H9 (cell line): Measurements from ENCODE around the gene UVSSA. TPM values are rescaled to one million over a fixed set of nuclear protein-coding genes. Genes with fewer than 3 reads are reported as not detected.

Source experiments
- DNase-seq: peaks from one replicate; pipeline ENCODE4 v3.0.0-alpha.2; 2017
- H2AFZ ChIP-seq: one replicate; pipeline ENCODE4 v1.6.1; 2013; ENCODE audit warnings: mild to moderate bottlenecking, low read length, control low read depth, moderate library complexity
- H2AK5ac ChIP-seq: 2 replicates; pipeline ENCODE4 v1.6.1; 2013; ENCODE audit warnings: low read length, control low read depth, mixed read lengths; ENCODE audit not compliant: insufficient read length
- H2BK120ac ChIP-seq: one replicate; pipeline ENCODE4 v1.6.1; 2013; ENCODE audit warnings: low read depth, mild to moderate bottlenecking, low read length, control low read depth, inconsistent platforms; ENCODE audit not compliant: poor library complexity, severe bottlenecking
- H2BK12ac ChIP-seq: 2 replicates; pipeline ENCODE4 v1.6.1; 2013; ENCODE audit warnings: low read length, control low read depth, mixed read lengths, low read depth; ENCODE audit not compliant: insufficient read length
- H2BK15ac ChIP-seq: 2 replicates; pipeline ENCODE4 v1.6.1; 2013; ENCODE audit warnings: low read depth, low read length, control low read depth
- H2BK20ac ChIP-seq: one replicate; pipeline ENCODE4 v1.6.1; 2013; ENCODE audit warnings: low read depth, mild to moderate bottlenecking, low read length, control low read depth, inconsistent platforms; ENCODE audit not compliant: poor library complexity, severe bottlenecking
- H2BK5ac ChIP-seq: 2 replicates; pipeline ENCODE4 v1.6.1; 2013; ENCODE audit warnings: low read length, control low read depth, mixed read lengths; ENCODE audit not compliant: insufficient read length
- H3K14ac ChIP-seq: 2 replicates; pipeline ENCODE4 v1.6.1; 2013; ENCODE audit warnings: low read length, control low read depth; ENCODE audit not compliant: insufficient read depth
- H3K18ac ChIP-seq: 2 replicates; pipeline ENCODE4 v1.6.1; 2013; ENCODE audit warnings: low read depth, mild to moderate bottlenecking, mixed read lengths, low read length, control low read depth; ENCODE audit not compliant: insufficient read length
- H3K23ac ChIP-seq: 2 replicates; pipeline ENCODE4 v1.6.1; 2013; ENCODE audit warnings: low read length, control low read depth, mixed read lengths, low read depth; ENCODE audit not compliant: insufficient read length
- H3K23me2 ChIP-seq: 2 replicates; pipeline ENCODE4 v1.6.1; 2013; ENCODE audit warnings: low read depth, mild to moderate bottlenecking, mixed read lengths, low read length, control low read depth; ENCODE audit not compliant: insufficient read length, poor library complexity, severe bottlenecking
- H3K27ac ChIP-seq: 2 replicates; pipeline ENCODE4 v1.5.1; 2013; ENCODE audit warnings: low read length, control low read depth, mixed read lengths, low read depth; ENCODE audit not compliant: insufficient read length
- H3K27me3 ChIP-seq: 2 replicates; pipeline ENCODE4 v1.6.1; 2013; ENCODE audit warnings: low read length, control low read depth, inconsistent platforms; ENCODE audit not compliant: insufficient read depth
- H3K4ac ChIP-seq: 2 replicates; pipeline ENCODE4 v1.6.1; 2013; ENCODE audit warnings: low read depth, mild to moderate bottlenecking, control low read depth, inconsistent platforms, low read length, moderate library complexity
- H3K4me1 ChIP-seq: 2 replicates; pipeline ENCODE4 v1.6.1; 2013; ENCODE audit warnings: low read length, control low read depth, inconsistent platforms; ENCODE audit not compliant: insufficient read depth
- H3K4me2 ChIP-seq: 2 replicates; pipeline ENCODE4 v1.6.1; 2013; ENCODE audit warnings: low read length, control low read depth, mixed read lengths; ENCODE audit not compliant: insufficient read length, insufficient read depth
- H3K56ac ChIP-seq: 2 replicates; pipeline ENCODE4 v1.6.1; 2013; ENCODE audit warnings: low read depth, mild to moderate bottlenecking, mixed read lengths, low read length, control low read depth; ENCODE audit not compliant: insufficient read length
- H3K79me1 ChIP-seq: 2 replicates; pipeline ENCODE4 v1.6.1; 2013; ENCODE audit warnings: low read depth, mild to moderate bottlenecking, moderate library complexity, low read length, control low read depth, inconsistent platforms; ENCODE audit not compliant: insufficient read depth, poor library complexity, severe bottlenecking
- H3K79me2 ChIP-seq: 2 replicates; pipeline ENCODE4 v1.6.1; 2013; ENCODE audit warnings: low read length, control low read depth, inconsistent platforms; ENCODE audit not compliant: insufficient read depth
- H3K9ac ChIP-seq: 2 replicates; pipeline ENCODE4 v1.6.1; 2013; ENCODE audit warnings: low read length, control low read depth, mixed read lengths; ENCODE audit not compliant: insufficient read length; ENCODE audit errors: extremely low read depth
- H3K9me3 ChIP-seq: one replicate; pipeline ENCODE4 v1.6.1; 2013; ENCODE audit warnings: low read depth, low read length, inconsistent platforms; ENCODE audit not compliant: control insufficient read depth
- H3T11ph ChIP-seq: one replicate; pipeline ENCODE4 v1.6.1; 2013; ENCODE audit warnings: mild to moderate bottlenecking, low read length, control low read depth, inconsistent platforms
- H4K20me1 ChIP-seq: one replicate; pipeline ENCODE4 v1.6.1; 2013; ENCODE audit not compliant: control insufficient read depth, insufficient read length, insufficient read depth
- H4K5ac ChIP-seq: 2 replicates; pipeline ENCODE4 v1.6.1; 2013; ENCODE audit warnings: low read depth, mild to moderate bottlenecking, mixed read lengths, low read length, control low read depth; ENCODE audit not compliant: insufficient read length
- H4K8ac ChIP-seq: replicated peaks from 2 replicates; pipeline ENCODE4 v1.6.1; 2013; ENCODE audit warnings: low read length, control low read depth, mixed read lengths, low read depth; ENCODE audit not compliant: insufficient read length
- H4K91ac ChIP-seq: 2 replicates; pipeline ENCODE4 v1.6.1; 2013; ENCODE audit warnings: low read depth, mild to moderate bottlenecking, moderate library complexity, mixed read lengths, low read length, control low read depth; ENCODE audit not compliant: insufficient read length
- H3K27ac Mint-ChIP-seq, 3 experiments: 2 replicates in 2 of 3; 3 replicates in 1 of 3; pipeline ENCODE4 v1.8.0; 2020 to 2021; ENCODE audit warnings: mixed read lengths in 3 of 3, mild to moderate bottlenecking in 1 of 3, moderate library complexity in 1 of 3
- H3K27me3 Mint-ChIP-seq: 2 replicates; pipeline ENCODE4 v1.8.0; 2021; ENCODE audit warnings: low read depth, mild to moderate bottlenecking, moderate library complexity, mixed read lengths
- H3K36me3 Mint-ChIP-seq, 3 experiments: 2 replicates in 2 of 3; 3 replicates in 1 of 3; pipeline ENCODE4 v1.8.0; 2020 to 2021; ENCODE audit warnings: low read depth in 3 of 3, mixed read lengths in 3 of 3; ENCODE audit not compliant: insufficient read depth in 1 of 3
- H3K4me1 Mint-ChIP-seq, 2 experiments: 2 replicates each; pipeline ENCODE4 v1.8.0; 2020; ENCODE audit warnings: mixed read lengths in 2 of 2
- H3K4me3 Mint-ChIP-seq, 2 experiments: 2 replicates in 1 of 2; 3 replicates in 1 of 2; pipeline ENCODE4 v1.8.0; 2020 to 2021; ENCODE audit warnings: mild to moderate bottlenecking in 2 of 2, mixed read lengths in 2 of 2, moderate library complexity in 1 of 2
- H3K9me3 Mint-ChIP-seq, 2 experiments: 2 replicates in 1 of 2; 3 replicates in 1 of 2; pipeline ENCODE4 v1.8.0; 2020; ENCODE audit warnings: mild to moderate bottlenecking in 2 of 2, mixed read lengths in 2 of 2, moderate library complexity in 1 of 2
- CTCF ChIP-seq: fragments of 200-600 bp; sonication (generic); conservative IDR thresholded peaks from 3 replicates; pipeline ENCODE4 v1.8.0; 2021; ENCODE audit warnings: antibody characterized with exemption, mild to moderate bottlenecking
- WGBS: extraction: QIAGEN DNeasy Blood & Tissue Kit; methylation state at CpG from one replicate; pipeline ENCODE4 v1.1.7; 2013; ENCODE audit warnings: missing lambda C conversion rate, low lambda C conversion rate, mixed read lengths; ENCODE audit not compliant: insufficient read length; ENCODE audit errors: extremely low coverage; 5-methylcytosine and 5-hydroxymethylcytosine counted together
- total RNA-seq: library from RNA; stranded (reverse); gene quantifications from 2 replicates; pipeline ENCODE4 v1.2.1, GENCODE V29; 2021

Gene UVSSA
- total RNA-seq, 1 experiment from 2014 or later: 15.9 TPM

GRCh38 chr4:1354983-1355275 is 7.9 kb downstream of the UVSSA start:
- Histone ChIP-seq H3T11ph (no peak overlapping the region), H2BK12ac (no peak overlapping the region), H4K91ac (no peak overlapping the region), H3K14ac (no peak overlapping the region), H2BK120ac (no peak overlapping the region), H3K56ac (no peak overlapping the region), H3K79me2 (no peaks in the 10 kb centered on the region), H4K20me1 (no peaks in the 10 kb centered on the region), H3K23me2 (no peaks in the 10 kb centered on the region), H3K27ac (no peak overlapping the region), H2AFZ (no peak overlapping the region), H3K9ac (no peak overlapping the region), H3K4me2 (no peak overlapping the region), H3K4me1 (no peaks in the 10 kb centered on the region), H2BK20ac (no peak overlapping the region), H3K79me1 (no peaks in the 10 kb centered on the region), H3K4ac (no peak overlapping the region), H4K5ac (no peak overlapping the region), H2BK15ac (no peak overlapping the region), H4K8ac (no peak overlapping the region), H3K18ac (no peak overlapping the region), H3K23ac (no peak overlapping the region), H2AK5ac (no peak overlapping the region), H3K27me3 (no peaks in the 10 kb centered on the region), H3K9me3 (no peaks in the 10 kb centered on the region), H2BK5ac (no peak overlapping the region)
- no peak overlapping the region for H3K27ac Mint-ChIP-seq
- H3K9me3 Mint-ChIP-seq: no peaks in the 10 kb centered on the region; a peak in 1 of 5 replicates
- H3K36me3 Mint-ChIP-seq: peaks cover 4 to 34% (median 29%) of the 10 kb centered on the region in 3 experiments; a peak in 6 of 7 replicates
- H3K4me1 Mint-ChIP-seq: peaks cover 3% of the 10 kb centered on the region in 2 experiments; a peak in 2 of 4 replicates
- no peak for DNase-seq
- H3K27me3 Mint-ChIP-seq: no peaks in the 10 kb centered on the region
- no CpG with 5 or more reads among the region's 18 CpGs for WGBS
- TF ChIP-seq CTCF: no peak
- no peak overlapping the region for H3K4me3 Mint-ChIP-seq
